WTC11 (cell line): Measurements from ENCODE around the gene SMIM13. TPM values are rescaled to one million over a fixed set of nuclear protein-coding genes. Genes with fewer than 3 reads are reported as not detected.
A peak's percentile ranks its signal among the peaks of the same experiment; 100 is the strongest.

Source experiments
- ATAC-seq: fragments of 200-7000 bp; cut with Tn5 transposase; 2 replicates; pipeline ENCODE4 v1.10.0; 2021; ENCODE audit warnings: mild to moderate bottlenecking, moderate library complexity
- CTCF ChIA-PET: fragments of 300-600 bp; sonication (Branson Sonifier 250); formaldehyde crosslinking; loops from one replicate; lab custom pipeline; 2021; ENCODE audit warnings: antibody characterized with exemption; lab: Charles Lee
- POLR2A ChIA-PET: fragments of 350-600 bp; sonication (Branson Sonifier 250); formaldehyde crosslinking; loops from one replicate; lab custom pipeline; 2021; ENCODE audit warnings: antibody characterized with exemption; lab: Charles Lee
- DNase-seq: peaks from one replicate; pipeline ENCODE4 v3.0.0; 2021; ENCODE audit warnings: low spot score
- H3K27ac Mint-ChIP-seq: 2 replicates; pipeline ENCODE4 v1.8.0; 2021; ENCODE audit warnings: mixed read lengths
- H3K27me3 Mint-ChIP-seq: 2 replicates; pipeline ENCODE4 v1.8.0; 2021; ENCODE audit warnings: low read depth, mild to moderate bottlenecking, moderate library complexity, mixed read lengths
- H3K36me3 Mint-ChIP-seq: 2 replicates; pipeline ENCODE4 v1.8.0; 2021; ENCODE audit warnings: mixed read lengths
- H3K4me1 Mint-ChIP-seq: 2 replicates; pipeline ENCODE4 v1.8.0; 2022; ENCODE audit warnings: mixed read lengths
- H3K4me3 Mint-ChIP-seq: 2 replicates; pipeline ENCODE4 v1.8.0; 2021; ENCODE audit warnings: mild to moderate bottlenecking, moderate library complexity, mixed read lengths
- H3K9me3 Mint-ChIP-seq: 2 replicates; pipeline ENCODE4 v1.8.0; 2021; ENCODE audit warnings: mixed read lengths
- ARID4B ChIP-seq: sonication (generic); formaldehyde crosslinking; IDR thresholded peaks from 2 replicates; pipeline ENCODE4 v1.8.0; 2023; ENCODE audit warnings: missing genetic modification reagents, mild to moderate bottlenecking, borderline replicate concordance
- ESRRA ChIP-seq: sonication (generic); formaldehyde crosslinking; IDR thresholded peaks from 2 replicates; pipeline ENCODE4 v1.8.1; 2022; ENCODE audit warnings: mild to moderate bottlenecking, missing genetic modification reagents, borderline replicate concordance
- FOXJ3 ChIP-seq: sonication (generic); formaldehyde crosslinking; IDR thresholded peaks from 2 replicates; pipeline ENCODE4 v1.9.0; 2021; ENCODE audit warnings: missing genetic modification reagents, mild to moderate bottlenecking, borderline replicate concordance
- FOXP4 ChIP-seq: sonication (generic); formaldehyde crosslinking; IDR thresholded peaks from 2 replicates; pipeline ENCODE4 v1.8.0; 2022; ENCODE audit warnings: mild to moderate bottlenecking, missing genetic modification reagents
- HMGA2 ChIP-seq: fragments of 250-450 bp; sonication (Bioruptor Pico); IDR thresholded peaks from 2 replicates; pipeline ENCODE4 v1.4.0; 2021; ENCODE audit warnings: mild to moderate bottlenecking, moderate library complexity
- NR1H2 ChIP-seq: sonication (generic); formaldehyde crosslinking; IDR thresholded peaks from 2 replicates; pipeline ENCODE4 v1.9.0; 2021; ENCODE audit warnings: mild to moderate bottlenecking, moderate library complexity, missing genetic modification reagents
- STAT6 ChIP-seq: sonication (generic); formaldehyde crosslinking; conservative IDR thresholded peaks from 2 replicates; pipeline ENCODE4 v1.8.1; 2023; ENCODE audit warnings: mild to moderate bottlenecking, low read depth, missing genetic modification reagents, moderate library complexity
- ZSCAN18 ChIP-seq: fragments of 250-450 bp; sonication (Bioruptor Pico); IDR thresholded peaks from 2 replicates; pipeline ENCODE4 v2.1.2; 2022; ENCODE audit warnings: mild to moderate bottlenecking, moderate library complexity
- total RNA-seq: library from RNA; stranded (reverse); gene quantifications from 3 replicates; pipeline ENCODE4 v1.2.3, GENCODE V29; 2021
- TF ChIP-seq, protein P1 (sequence below): fragments of 250-450 bp; sonication (Bioruptor Pico); IDR thresholded peaks from 2 replicates; pipeline ENCODE4 v1.9.0; 2021; ENCODE audit warnings: moderate library complexity, mild to moderate bottlenecking, inconsistent platforms, borderline replicate concordance
- TF ChIP-seq, protein P2 (sequence below): sonication (generic); formaldehyde crosslinking; IDR thresholded peaks from 2 replicates; pipeline ENCODE4 v1.8.1; 2023; ENCODE audit warnings: mild to moderate bottlenecking, moderate library complexity, missing genetic modification reagents
- TF ChIP-seq, protein P3 (sequence below): fragments of 250-450 bp; sonication (Bioruptor Pico); IDR thresholded peaks from 2 replicates; pipeline ENCODE4 v1.8.0; 2021; ENCODE audit warnings: mild to moderate bottlenecking

SMIM13 gene
- total RNA-seq, 1 experiment from 2014 or later = 9.7 TPM

- H3K27me3 Mint-ChIP-seq = no peaks in the 10 kb centered on the region
- ATAC-seq = peak; percentile 12; the same call in 1 of the 2 replicates
- POLR2A ChIA-PET = interaction anchor here (0.6 kb wide), 1 partner anchor 918 kb away, joined by 3 read pairs; no protein-coding TSS in a partner anchor
- no peak within 1 kb of the TSS for H3K4me3 Mint-ChIP-seq
- peaks cover 42% of the 10 kb centered on the region for H3K4me1 Mint-ChIP-seq
- H3K9me3 Mint-ChIP-seq = no peaks in the 10 kb centered on the region
- no peak within 1 kb of the TSS; the same call in 1 of the 2 replicates for H3K27ac Mint-ChIP-seq
- DNase-seq = no peak
- CTCF ChIA-PET = no interaction called here
- TF ChIP-seq FOXJ3 (no peak), ZSCAN18 (CRISPR knock-in tag) (no peak), ARID4B (CRISPR knock-in tag) (no peak), HMGA2 (CRISPR knock-in tag) (no peak), FOXP4 (CRISPR knock-in tag) (no peak), ESRRA (CRISPR knock-in tag) (no peak)
- TF ChIP-seq, protein P1, sequence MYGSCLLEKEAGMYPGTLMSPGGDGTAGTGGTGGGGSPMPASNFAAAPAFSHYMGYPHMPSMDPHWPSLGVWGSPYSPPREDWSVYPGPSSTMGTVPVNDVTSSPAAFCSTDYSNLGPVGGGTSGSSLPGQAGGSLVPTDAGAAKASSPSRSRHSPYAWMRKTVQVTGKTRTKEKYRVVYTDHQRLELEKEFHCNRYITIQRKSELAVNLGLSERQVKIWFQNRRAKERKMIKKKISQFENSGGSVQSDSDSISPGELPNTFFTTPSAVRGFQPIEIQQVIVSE (CRISPR knock-in tag) = no peak
- H3K36me3 Mint-ChIP-seq = no peaks in the 10 kb centered on the region
These were observed 17.5 kb downstream of the SMIM13 start, which contains the start of gene ERVFRD-1 for GRCh38 chr6:11110921-11111768. TSS of gene ERVFRD-1 (minus strand) at chr6:11111725. CDS start at chr6:11105310, 6,415 bp downstream.

DNA sequence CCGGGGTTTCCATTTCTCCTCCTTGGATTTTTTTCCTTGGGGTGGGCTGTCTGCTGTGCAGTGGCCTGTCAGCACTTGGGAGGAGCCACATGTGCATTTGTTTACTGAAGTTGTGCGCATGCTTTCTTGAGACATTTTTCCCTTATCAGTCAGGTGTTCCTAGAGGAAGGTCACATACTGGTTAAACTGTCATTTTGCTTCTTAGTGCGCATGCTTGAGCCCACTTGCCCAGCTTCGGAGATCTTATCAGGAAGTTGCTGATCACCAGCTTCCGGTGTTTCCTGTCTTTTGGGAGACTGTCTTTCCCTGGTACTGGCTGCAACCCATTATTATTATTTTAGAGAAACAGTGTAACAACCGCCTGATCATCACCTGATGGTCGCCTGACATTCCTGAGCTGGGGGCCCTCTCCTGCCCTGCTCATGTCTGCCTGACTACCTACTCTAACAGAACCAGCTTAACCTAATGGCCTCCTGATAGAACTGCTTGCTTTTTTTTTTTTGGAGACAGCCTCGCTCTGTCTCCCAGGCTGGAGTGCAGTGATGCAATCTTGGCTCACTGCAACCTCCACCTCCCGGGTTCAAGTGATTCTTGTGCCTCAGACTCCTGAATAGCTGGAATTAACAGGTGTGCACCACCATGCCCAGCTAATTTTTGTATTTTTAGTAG lies 18.3 kb downstream of the SMIM13 start:
- H3K9me3 Mint-ChIP-seq = no peaks in the 10 kb centered on the region
- H3K27ac Mint-ChIP-seq = no peak overlapping the region; the same call in 1 of the 2 replicates
- H3K4me1 Mint-ChIP-seq = peaks cover 36% of the 10 kb centered on the region
- H3K27me3 Mint-ChIP-seq = no peaks in the 10 kb centered on the region
- DNase-seq = no peak
- CTCF ChIA-PET = no interaction called here
- no peaks in the 10 kb centered on the region for H3K36me3 Mint-ChIP-seq
- POLR2A ChIA-PET = interaction anchor here (0.6 kb wide), 1 partner anchor 917 kb away, joined by 3 read pairs; no protein-coding TSS in a partner anchor
- no peak for ATAC-seq
- H3K4me3 Mint-ChIP-seq = no peak overlapping the region
- TF ChIP-seq, protein P2, sequence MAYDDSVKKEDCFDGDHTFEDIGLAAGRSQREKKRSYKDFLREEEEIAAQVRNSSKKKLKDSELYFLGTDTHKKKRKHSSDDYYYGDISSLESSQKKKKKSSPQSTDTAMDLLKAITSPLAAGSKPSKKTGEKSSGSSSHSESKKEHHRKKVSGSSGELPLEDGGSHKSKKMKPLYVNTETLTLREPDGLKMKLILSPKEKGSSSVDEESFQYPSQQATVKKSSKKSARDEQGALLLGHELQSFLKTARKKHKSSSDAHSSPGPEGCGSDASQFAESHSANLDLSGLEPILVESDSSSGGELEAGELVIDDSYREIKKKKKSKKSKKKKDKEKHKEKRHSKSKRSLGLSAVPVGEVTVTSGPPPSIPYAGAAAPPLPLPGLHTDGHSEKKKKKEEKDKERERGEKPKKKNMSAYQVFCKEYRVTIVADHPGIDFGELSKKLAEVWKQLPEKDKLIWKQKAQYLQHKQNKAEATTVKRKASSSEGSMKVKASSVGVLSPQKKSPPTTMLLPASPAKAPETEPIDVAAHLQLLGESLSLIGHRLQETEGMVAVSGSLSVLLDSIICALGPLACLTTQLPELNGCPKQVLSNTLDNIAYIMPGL (CRISPR knock-in tag) = no peak
- TF ChIP-seq NR1H2 (no peak), STAT6 (no peak)
- TF ChIP-seq, protein P3, sequence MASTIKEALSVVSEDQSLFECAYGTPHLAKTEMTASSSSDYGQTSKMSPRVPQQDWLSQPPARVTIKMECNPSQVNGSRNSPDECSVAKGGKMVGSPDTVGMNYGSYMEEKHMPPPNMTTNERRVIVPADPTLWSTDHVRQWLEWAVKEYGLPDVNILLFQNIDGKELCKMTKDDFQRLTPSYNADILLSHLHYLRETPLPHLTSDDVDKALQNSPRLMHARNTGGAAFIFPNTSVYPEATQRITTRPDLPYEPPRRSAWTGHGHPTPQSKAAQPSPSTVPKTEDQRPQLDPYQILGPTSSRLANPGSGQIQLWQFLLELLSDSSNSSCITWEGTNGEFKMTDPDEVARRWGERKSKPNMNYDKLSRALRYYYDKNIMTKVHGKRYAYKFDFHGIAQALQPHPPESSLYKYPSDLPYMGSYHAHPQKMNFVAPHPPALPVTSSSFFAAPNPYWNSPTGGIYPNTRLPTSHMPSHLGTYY (CRISPR knock-in tag) = no peak
